Esophagus (tissue), 2 donors: ENCODE measurements around the gene RNPEPL1. TPM values are rescaled to one million over a fixed set of nuclear protein-coding genes. Genes with fewer than 3 reads are reported as not detected.
A peak's percentile ranks its signal among the peaks of the same experiment; 100 is the strongest.
"Not testable (repeated sequence)": the region's sequence is repeated elsewhere in the genome, so short reads cannot be mapped to it uniquely, and the experiment has no call there.

Experiments used
- H3K27ac ChIP-seq, 2 donors: one replicate each; pipeline ENCODE4 v1.5.1; 2013; ENCODE audit warnings: low read depth in 2 of 2, mild to moderate bottlenecking in 2 of 2, inconsistent platforms in 1 of 2, low read length in 1 of 2, moderate library complexity in 1 of 2
- H3K27me3 ChIP-seq, 2 donors: one replicate each; pipeline ENCODE4 v1.6.1; 2013; ENCODE audit warnings: low read length in 2 of 2, control low read depth in 1 of 2, mild to moderate bottlenecking in 1 of 2; ENCODE audit not compliant: insufficient read depth in 2 of 2, control insufficient read depth in 1 of 2
- H3K36me3 ChIP-seq, 2 donors: one replicate each; pipeline ENCODE4 v1.6.1; 2013; ENCODE audit warnings: low read length in 1 of 2; ENCODE audit not compliant: control insufficient read depth in 2 of 2, insufficient read depth in 2 of 2
- H3K4me1 ChIP-seq, 2 donors: one replicate each; pipeline ENCODE4 v1.6.1; 2013; ENCODE audit warnings: low read length in 1 of 2; ENCODE audit not compliant: control insufficient read depth in 2 of 2, insufficient read depth in 2 of 2
- H3K4me3 ChIP-seq, 2 donors: one replicate each; pipeline ENCODE4 v1.5.1; 2013; ENCODE audit warnings: low read length in 2 of 2, mild to moderate bottlenecking in 2 of 2, low read depth in 1 of 2, moderate library complexity in 1 of 2
- H3K9me3 ChIP-seq, 2 donors: one replicate each; pipeline ENCODE4 v1.6.1; 2013; ENCODE audit warnings: mild to moderate bottlenecking in 2 of 2, low read depth in 1 of 2, low read length in 1 of 2, moderate library complexity in 1 of 2; ENCODE audit not compliant: control insufficient read depth in 2 of 2, insufficient read depth in 1 of 2
- WGBS, 2 donors: extraction: QIAGEN DNeasy Blood & Tissue Kit; methylation state at CpG; one replicate each; pipeline ENCODE4 v1.1.7; 2013; 5-methylcytosine and 5-hydroxymethylcytosine counted together
- polyA plus RNA-seq, 2 donors: library from polyadenylated mRNA; stranded (reverse); fragments of 200-250 nt; gene quantifications; one replicate each; pipeline ENCODE4 v1.2.3, GENCODE V29; 2013
- donor health status: healthy with polysubstance abuse.
- donor health status: Bipolar disorder and iron deficiency.

Gene RNPEPL1
- polyA plus RNA-seq, 2 donors = 65.9 to 160 TPM

DNA sequence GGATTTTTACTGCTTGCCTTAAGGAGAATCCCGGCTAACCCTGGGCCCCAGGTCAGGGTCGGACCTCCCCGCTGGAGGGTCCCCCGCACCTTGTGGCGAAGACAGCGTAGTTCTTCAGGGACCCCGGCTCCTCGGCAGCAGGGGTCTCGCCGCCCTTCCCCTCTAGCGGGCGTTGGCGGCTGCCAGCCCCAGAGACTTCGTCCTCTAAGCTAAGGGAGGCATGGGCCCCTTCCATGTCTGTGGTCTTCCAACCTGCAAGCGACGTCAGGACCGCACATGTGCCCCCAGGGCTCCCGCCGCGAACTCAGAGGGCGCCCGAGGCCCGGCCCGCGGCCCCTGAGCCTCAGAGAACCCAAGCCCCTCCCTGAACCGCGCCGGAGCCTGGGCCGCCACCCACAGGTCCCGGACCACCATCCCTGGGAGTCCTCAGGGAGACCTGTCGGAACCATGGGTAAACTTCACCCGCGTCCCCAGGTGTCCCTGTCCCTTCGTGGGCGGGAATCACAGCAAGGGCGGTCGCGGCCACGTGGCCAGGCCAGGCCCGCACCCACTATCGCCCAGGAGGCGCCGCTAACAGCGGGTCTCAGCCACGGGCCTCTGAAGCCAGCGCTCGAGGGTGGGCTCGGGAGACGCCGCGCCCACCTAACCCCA, 11.1 kb upstream of the RNPEPL1 start:
- Histone ChIP-seq H3K27ac (no peak overlapping the region), H3K9me3 (no peaks in the 10 kb centered on the region), H3K4me1 (peaks cover 11 to 23% of the 10 kb centered on the region in 2 donors), H3K27me3 (no peaks in the 10 kb centered on the region), H3K36me3 (peaks cover 2 to 8% of the 10 kb centered on the region in 2 donors), H3K4me3 (peak overlapping the region; percentile 33 to 56)
- WGBS, 2 donors = 26 to 29% methylated on average over 48 to 51 of the region's 51 CpGs

DNA sequence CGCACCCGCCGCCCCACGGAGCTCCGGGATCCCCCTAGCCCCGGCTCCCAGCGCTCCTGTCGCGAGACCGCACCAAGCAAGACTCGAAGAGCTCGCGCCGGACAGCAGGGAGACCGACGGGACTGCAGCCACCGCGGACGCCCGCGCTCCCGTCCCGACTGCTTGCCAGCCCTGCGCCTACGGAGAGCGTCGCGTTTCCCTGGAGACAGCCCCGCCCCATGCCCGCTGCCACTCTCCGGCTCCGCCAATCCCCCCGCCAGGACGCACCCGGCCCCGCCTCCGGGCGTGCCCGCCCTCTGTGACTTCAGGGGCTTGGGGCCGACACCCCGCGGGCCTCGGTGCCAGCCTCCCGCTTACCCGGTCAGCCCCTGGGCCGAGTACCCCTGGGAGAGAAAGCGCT, 10.5 kb upstream of the RNPEPL1 start, which contains the start of gene ANKMY1:
ANKMY1 (minus strand) TSS at position 181 of the 400 bp plus-strand sequence. CDS start 653 bp downstream, outside the sequence.
- H3K4me1 ChIP-seq = peaks cover 11 to 23% of the 10 kb centered on the region in 2 donors
- no peaks in the 10 kb centered on the region for H3K27me3 ChIP-seq
- H3K36me3 ChIP-seq = peaks cover 2 to 7% of the 10 kb centered on the region in 2 donors
- H3K4me3 ChIP-seq = peak within 1 kb of the TSS; percentile 33 to 56
- no peaks in the 10 kb centered on the region for H3K9me3 ChIP-seq
- H3K27ac ChIP-seq = no peak within 1 kb of the TSS
- 5 to 7% methylated on average over 22 to 47 of the region's 47 CpGs for WGBS, 2 donors

DNA sequence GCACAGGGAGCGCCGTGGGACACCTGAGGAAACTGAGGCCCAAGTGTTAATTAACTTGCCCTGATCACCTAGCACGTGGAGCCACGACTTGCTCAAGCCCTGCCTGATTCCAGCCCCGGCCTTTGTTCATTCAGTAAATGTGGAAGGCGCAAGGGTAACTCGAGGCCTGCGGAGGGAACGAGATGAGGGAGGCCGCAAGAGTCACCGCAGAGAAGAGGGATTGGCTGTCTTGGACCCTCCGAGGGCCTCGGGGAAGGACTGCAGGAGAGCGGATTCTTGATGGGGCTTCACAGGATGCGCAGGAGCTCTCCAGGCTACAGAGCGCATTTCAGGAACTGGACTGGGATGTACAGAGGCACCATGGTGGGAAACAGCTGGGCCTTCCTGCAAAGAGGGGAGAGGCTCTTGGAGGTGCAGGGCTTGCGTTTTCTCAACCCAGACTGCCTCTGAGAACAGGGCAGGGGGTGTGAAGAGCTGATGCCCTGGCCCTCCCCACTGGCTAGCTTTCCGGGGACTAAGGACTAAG, 10.0 kb upstream of the RNPEPL1 start:
- 82 to 83% methylated on average over 18 of the region's 18 CpGs for WGBS, 2 donors
- H3K4me1 ChIP-seq = peaks cover 11 to 24% of the 10 kb centered on the region in 2 donors
- peaks cover under 1 to 2% of the 10 kb centered on the region in 2 donors for H3K36me3 ChIP-seq
- no peaks in the 10 kb centered on the region for H3K9me3 ChIP-seq
- H3K4me3 ChIP-seq = peak overlapping the region in 1 of 2 donors; percentile 56
- no peak overlapping the region for H3K27ac ChIP-seq
- no peaks in the 10 kb centered on the region for H3K27me3 ChIP-seq

DNA sequence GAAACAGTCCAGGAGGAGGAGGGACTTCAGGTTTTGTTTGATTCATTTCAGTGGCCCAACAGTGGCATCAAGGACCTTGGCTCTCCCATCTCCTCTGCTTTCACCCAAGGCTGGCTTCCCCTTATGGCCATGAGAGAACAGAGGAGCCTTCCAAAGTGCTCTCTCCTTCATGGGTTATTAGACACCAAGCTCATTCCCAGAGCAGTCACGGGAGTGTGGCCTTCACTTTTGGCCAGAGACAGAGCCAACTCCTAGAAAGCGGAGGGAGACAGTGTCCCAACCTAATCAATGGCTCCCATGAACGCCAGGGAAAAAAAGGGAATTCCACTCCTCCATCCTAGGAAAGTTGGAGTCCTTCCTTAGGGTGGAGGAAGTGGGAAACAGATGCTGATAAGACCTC, 9.0 kb upstream of the RNPEPL1 start:
- 88% methylated on average over 3 of the region's 3 CpGs for WGBS, 2 donors
- Histone ChIP-seq H3K27me3 (no peaks in the 10 kb centered on the region), H3K4me3 (peak overlapping the region in 1 of 2 donors; percentile 74), H3K4me1 (peaks cover 11 to 26% of the 10 kb centered on the region in 2 donors), H3K27ac (no peak overlapping the region), H3K9me3 (no peaks in the 10 kb centered on the region), H3K36me3 (no peaks in the 10 kb centered on the region)

DNA sequence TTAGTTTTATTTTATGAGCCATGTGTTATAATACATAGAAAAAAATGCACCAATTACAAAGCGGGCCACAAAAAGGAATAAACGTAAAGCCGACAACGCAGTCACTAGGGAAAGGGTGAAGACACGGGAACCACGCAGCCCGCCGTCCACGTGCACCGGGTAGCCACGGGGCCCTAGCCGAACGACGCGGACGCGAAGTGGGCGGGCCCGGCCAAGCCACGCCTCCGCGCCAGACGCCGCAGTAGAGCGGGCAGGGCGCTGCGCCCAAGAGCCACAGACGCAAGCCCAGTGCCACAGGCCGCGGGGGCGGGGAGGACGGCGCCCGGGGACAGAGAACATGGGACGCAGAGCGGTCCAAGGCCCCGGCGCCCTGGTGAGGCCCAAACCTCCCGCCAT, 8.2 kb upstream of the RNPEPL1 start, which contains the start of gene DUSP28:
DUSP28 (plus strand) TSS at position 274 of the 396 bp plus-strand sequence. CDS start 328 bp downstream, outside the sequence.
- Histone ChIP-seq H3K4me1 (peaks cover 11 to 31% of the 10 kb centered on the region in 2 donors), H3K27me3 (no peaks in the 10 kb centered on the region), H3K27ac (peak within 1 kb of the TSS; percentile 98 to 99), H3K9me3 (no peaks in the 10 kb centered on the region), H3K36me3 (no peaks in the 10 kb centered on the region), H3K4me3 (peak within 1 kb of the TSS; percentile 70 to 74)
- 0 to 1% methylated on average over 24 to 39 of the region's 39 CpGs for WGBS, 2 donors

DNA sequence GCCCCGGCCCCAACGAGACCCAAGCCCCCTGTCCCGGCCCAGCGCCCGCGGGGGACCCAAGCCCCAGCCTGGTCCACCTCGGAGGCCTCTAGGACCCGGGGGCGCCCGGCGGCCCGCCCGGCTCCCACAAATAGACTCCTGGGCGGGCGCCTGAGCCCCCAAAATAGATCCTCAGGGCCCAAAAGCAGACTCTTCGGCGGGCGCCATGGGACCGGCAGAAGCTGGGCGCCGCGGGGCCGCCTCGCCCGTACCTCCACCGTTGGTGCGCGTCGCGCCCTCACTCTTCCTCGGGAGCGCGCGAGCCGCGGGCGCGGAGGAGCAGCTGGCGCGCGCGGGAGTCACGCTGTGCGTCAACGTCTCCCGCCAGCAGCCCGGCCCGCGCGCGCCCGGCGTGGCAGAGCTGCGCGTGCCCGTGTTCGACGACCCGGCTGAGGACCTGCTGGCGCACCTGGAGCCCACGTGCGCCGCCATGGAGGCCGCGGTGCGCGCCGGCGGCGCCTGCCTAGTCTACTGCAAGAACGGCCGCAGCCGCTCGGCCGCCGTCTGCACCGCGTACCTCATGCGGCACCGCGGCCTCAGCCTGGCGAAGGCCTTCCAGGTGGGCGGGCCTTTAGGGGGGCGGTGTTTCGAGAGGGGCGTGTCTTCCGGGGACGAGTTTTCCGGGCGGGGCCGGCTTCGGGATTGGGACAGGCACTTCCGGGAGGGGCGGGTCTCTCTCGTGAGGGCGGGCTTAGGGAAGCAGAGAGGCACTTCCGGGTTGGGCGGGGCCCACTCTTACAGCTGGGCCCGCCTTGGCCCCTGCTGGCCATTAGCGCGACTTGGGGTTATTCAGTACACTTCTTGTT, 7.6 kb upstream of the RNPEPL1 start:
- Histone ChIP-seq H3K36me3 (no peaks in the 10 kb centered on the region), H3K4me3 (peak overlapping the region; percentile 70 to 74), H3K4me1 (peaks cover 15 to 37% of the 10 kb centered on the region in 2 donors), H3K27ac (peak overlapping the region; percentile 98 to 99), H3K27me3 (no peaks in the 10 kb centered on the region), H3K9me3 (no peaks in the 10 kb centered on the region)
- 0% methylated on average over 75 to 101 of the region's 101 CpGs for WGBS, 2 donors

DNA sequence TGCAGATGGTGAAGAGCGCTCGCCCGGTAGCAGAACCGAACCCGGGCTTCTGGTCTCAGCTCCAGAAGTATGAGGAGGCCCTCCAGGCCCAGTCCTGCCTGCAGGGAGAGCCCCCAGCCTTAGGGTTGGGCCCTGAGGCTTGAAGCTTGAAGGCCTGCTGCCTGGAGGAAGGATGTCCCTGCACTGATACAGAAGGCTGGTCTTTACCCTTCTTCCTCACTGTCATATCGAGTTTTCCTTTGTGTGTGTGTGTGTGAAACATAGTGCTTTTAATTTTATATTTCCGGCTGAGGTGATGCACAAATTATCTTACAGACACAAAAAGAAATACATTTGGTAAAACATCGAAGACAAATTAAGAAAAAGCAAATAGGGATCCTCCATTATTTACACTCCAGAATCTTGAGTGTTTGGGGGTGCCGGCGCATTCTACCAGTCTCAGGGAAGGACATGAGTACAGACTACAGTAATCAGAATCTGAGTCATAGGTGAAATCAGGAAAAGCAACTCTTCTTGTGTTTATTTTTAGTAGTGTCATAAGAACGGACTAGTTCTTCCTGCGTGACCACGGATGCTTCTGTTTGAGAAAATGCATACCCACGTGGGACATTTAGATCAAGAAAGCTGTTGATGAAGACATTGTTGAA, 6.8 kb upstream of the RNPEPL1 start:
- 11 to 14% methylated on average over 14 of the region's 14 CpGs for WGBS, 2 donors
- H3K36me3 ChIP-seq = no peaks in the 10 kb centered on the region

DNA sequence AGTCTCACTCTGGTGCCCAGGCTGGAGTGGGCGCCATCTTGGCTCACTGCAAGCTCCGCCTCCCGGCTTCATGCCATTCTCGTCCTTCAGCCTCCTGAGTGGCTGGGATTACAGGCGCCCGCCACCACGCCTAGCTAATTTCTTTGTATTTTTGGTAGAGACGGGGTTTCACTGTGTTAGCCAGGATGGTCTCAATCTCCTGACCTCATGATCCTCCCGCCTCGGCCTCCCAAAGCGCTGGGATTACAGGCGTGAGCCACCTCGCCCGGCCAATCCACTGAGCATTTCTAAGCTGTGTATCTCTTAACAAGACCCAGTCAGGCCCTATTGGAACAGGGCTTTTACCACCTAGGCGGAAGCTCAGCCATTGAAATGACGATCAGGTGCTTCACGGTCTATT, 5.1 kb upstream of the RNPEPL1 start:
- H3K4me3 ChIP-seq, H3K9me3 ChIP-seq, H3K27me3 ChIP-seq, H3K27ac ChIP-seq, H3K36me3 ChIP-seq: not testable (repeated sequence)
- peaks cover 17 to 38% of the 10 kb centered on the region in 2 donors for H3K4me1 ChIP-seq
- WGBS, 2 donors = 95 to 97% methylated on average over 17 of the region's 17 CpGs

More for the DNA sequence above, 6.8 kb upstream of the RNPEPL1 start:
- peaks cover 19 to 39% of the 10 kb centered on the region in 2 donors for H3K4me1 ChIP-seq
- H3K9me3 ChIP-seq = no peaks in the 10 kb centered on the region
- no peaks in the 10 kb centered on the region for H3K27me3 ChIP-seq
- peak overlapping the region; percentile 94 to 99 for H3K27ac ChIP-seq
- H3K4me3 ChIP-seq = peak overlapping the region; percentile 48 to 74

DNA sequence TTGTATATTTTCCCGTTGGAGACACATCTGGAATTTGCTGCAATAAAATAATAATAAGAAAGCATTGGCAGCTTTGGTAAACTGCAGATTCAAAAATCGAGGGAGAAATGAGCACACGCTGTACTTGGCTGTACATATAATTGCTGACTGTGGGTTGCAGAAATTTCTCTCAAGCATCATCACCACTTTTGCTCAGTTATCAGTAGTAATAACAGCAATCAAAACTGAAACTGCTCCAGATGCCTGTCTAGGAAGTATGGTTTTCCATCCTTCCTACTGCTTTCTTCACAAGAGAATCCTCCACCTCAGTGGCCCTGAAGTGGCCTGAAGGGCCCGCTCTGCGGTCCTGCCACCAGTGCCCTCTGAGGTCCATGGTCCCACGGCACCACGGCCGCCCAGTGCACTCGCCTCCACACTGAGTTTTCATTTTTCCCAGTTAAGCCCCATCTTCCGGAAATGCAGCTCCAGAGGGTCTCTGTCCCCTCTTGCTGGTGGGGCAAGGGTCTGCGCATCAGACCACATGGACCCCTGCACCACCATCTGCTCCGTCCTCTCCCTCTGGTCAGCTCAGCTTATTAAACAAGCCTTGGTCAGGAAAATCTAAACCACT, 4.2 kb upstream of the RNPEPL1 start:
- Histone ChIP-seq H3K27ac (peak overlapping the region in 1 of 2 donors; percentile 11), H3K36me3 (no peaks in the 10 kb centered on the region), H3K4me3 (no peak overlapping the region), H3K27me3 (no peaks in the 10 kb centered on the region), H3K9me3 (no peaks in the 10 kb centered on the region), H3K4me1 (peaks cover 17 to 32% of the 10 kb centered on the region in 2 donors)
- 92% methylated on average over 12 of the region's 12 CpGs for WGBS, 2 donors
